Tibial nerve (tissue), 4 donors: ENCODE results near the gene RNU4-1.

ENCODE experiments used
- EP300 ChIP-seq, 2 donors: sonication (generic); formaldehyde crosslinking; IDR thresholded peaks; one replicate each; pipeline ENCODE4 v1.6.1; 2017; ENCODE audit warnings: antibody characterized with exemption in 2 of 2, mild to moderate bottlenecking in 1 of 2
- TF ChIP-seq, protein P1 (sequence below), 5 experiments: fragments of 200-600 bp in 3 of 5; fragments of 450-650 bp in 2 of 5; sonication (generic) in 3 of 5; IDR thresholded peaks; one replicate each; pipeline ENCODE4 v1.5.1; 2016 to 2019; ENCODE audit warnings: antibody characterized with exemption in 5 of 5, mild to moderate bottlenecking in 3 of 5, moderate library complexity in 2 of 5

DNA sequence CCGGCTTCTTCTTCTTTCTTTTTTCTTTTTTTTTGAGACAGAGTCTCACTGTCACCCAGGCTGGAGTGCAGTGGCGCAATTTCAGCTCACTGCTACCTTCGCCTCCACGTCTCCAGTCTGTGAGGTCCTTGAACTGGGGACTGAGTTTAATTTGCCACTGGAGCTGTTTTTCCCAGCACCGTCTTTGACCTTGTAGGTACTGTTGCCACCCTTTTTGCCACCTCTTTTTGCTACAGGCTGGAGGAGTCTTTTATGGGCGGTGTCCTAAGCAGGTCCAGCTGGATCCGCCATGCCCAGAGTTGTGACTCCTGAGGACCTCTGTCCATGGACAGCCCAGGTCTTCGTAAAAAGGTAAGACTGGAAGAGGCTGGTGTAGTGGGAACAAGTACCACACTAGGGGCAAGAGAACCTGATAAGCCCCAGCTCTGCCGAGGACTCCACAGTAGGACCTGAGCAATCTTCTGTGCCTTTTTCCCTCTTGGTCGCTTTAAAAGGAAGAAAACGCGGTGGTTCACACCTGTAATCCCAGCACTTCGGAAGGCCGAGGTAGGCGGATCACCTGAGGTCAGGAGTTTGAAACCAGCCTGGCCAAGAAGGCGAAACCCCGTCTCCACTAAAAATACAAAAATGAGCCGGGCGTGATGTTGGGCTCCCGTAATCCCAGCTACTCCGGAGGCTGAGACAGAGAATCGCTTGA lies 2.3 kb downstream of the RNU4-1 start:
- TF ChIP-seq, protein P1, sequence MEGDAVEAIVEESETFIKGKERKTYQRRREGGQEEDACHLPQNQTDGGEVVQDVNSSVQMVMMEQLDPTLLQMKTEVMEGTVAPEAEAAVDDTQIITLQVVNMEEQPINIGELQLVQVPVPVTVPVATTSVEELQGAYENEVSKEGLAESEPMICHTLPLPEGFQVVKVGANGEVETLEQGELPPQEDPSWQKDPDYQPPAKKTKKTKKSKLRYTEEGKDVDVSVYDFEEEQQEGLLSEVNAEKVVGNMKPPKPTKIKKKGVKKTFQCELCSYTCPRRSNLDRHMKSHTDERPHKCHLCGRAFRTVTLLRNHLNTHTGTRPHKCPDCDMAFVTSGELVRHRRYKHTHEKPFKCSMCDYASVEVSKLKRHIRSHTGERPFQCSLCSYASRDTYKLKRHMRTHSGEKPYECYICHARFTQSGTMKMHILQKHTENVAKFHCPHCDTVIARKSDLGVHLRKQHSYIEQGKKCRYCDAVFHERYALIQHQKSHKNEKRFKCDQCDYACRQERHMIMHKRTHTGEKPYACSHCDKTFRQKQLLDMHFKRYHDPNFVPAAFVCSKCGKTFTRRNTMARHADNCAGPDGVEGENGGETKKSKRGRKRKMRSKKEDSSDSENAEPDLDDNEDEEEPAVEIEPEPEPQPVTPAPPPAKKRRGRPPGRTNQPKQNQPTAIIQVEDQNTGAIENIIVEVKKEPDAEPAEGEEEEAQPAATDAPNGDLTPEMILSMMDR (IDR thresholded peaks at IDR 0.05) = no peak
- no peak for TF ChIP-seq EP300 (IDR thresholded peaks at IDR 0.05)
